HepG2 (cell line): ENCODE results near the gene GDE1. TPM values are rescaled to one million over a fixed set of nuclear protein-coding genes. Genes with fewer than 3 reads are reported as not detected.

ENCODE experiments used
- RARA ChIP-seq: IDR thresholded peaks from 2 replicates; pipeline ENCODE4 v1.6.1; 2016; ENCODE audit warnings: missing genetic modification reagents, missing compliant biosample characterization
- SALL2 ChIP-seq: sonication (generic); formaldehyde crosslinking; IDR thresholded peaks from 2 replicates; pipeline ENCODE4 v1.8.1; 2023; ENCODE audit warnings: mild to moderate bottlenecking, missing genetic modification reagents, inconsistent platforms
- ZBTB3 ChIP-seq: sonication (generic); formaldehyde crosslinking; IDR thresholded peaks from 2 replicates; pipeline ENCODE4 v1.4.0; 2020; ENCODE audit warnings: low read depth, mild to moderate bottlenecking, moderate library complexity, missing genetic modification reagents, borderline replicate concordance
- ZNF383 ChIP-seq: sonication (generic); formaldehyde crosslinking; IDR thresholded peaks from 2 replicates; pipeline ENCODE4 v1.4.0; 2020; ENCODE audit warnings: missing genetic modification reagents, mild to moderate bottlenecking, borderline replicate concordance
- ZNF510 ChIP-seq: sonication (generic); formaldehyde crosslinking; IDR thresholded peaks from 2 replicates; pipeline ENCODE4 v1.4.0; 2020; ENCODE audit warnings: low read depth, mild to moderate bottlenecking, missing genetic modification reagents
- ZNF691 ChIP-seq: sonication (generic); formaldehyde crosslinking; IDR thresholded peaks from 2 replicates; pipeline ENCODE4 v1.4.0; 2020; ENCODE audit warnings: missing genetic modification reagents, low read depth, mild to moderate bottlenecking, borderline replicate concordance
- polyA plus RNA-seq, 8 experiments: library from polyadenylated mRNA; depleted of rRNA in 3 of 8; stranded (reverse) in 7 of 8; unstranded in 1 of 8; fragments of >200 nt; fragmentation: Illumina TruSeq in 4 of 8; extraction: Trizol in 4 of 8; gene quantifications; 2 replicates each; pipeline versions ENCODE4 v1.2.1 to v1.2.3, GENCODE V29; 2011 to 2016; ENCODE audit warnings: low read depth in 4 of 8, missing spikeins in 1 of 8, mixed read lengths in 1 of 8; ENCODE audit not compliant: insufficient read depth in 1 of 8
- total RNA-seq, 5 experiments: library from RNA; depleted of rRNA; stranded (reverse); fragments of >200 nt; fragmentation: Illumina TruSeq; extraction: Trizol; gene quantifications; 2 replicates each; pipeline ENCODE4 v1.2.3, GENCODE V29; 2016; ENCODE audit warnings: low read depth in 1 of 5
- TF ChIP-seq, protein P1 (sequence below): sonication (generic); formaldehyde crosslinking; IDR thresholded peaks from 2 replicates; pipeline ENCODE4 v1.4.0; 2020; ENCODE audit warnings: mild to moderate bottlenecking, missing genetic modification reagents
- TF ChIP-seq, protein P2 (sequence below): sonication (generic); formaldehyde crosslinking; IDR thresholded peaks from 2 replicates; pipeline ENCODE4 v1.5.0; 2020; ENCODE audit warnings: mild to moderate bottlenecking, missing genetic modification reagents, borderline replicate concordance

Gene GDE1
- total and polyA plus RNA-seq, 2 of the 13 experiments (the other 11 are each of a cell fraction or from before 2014, with no cell fraction given): 35.9 to 59.0 TPM

DNA sequence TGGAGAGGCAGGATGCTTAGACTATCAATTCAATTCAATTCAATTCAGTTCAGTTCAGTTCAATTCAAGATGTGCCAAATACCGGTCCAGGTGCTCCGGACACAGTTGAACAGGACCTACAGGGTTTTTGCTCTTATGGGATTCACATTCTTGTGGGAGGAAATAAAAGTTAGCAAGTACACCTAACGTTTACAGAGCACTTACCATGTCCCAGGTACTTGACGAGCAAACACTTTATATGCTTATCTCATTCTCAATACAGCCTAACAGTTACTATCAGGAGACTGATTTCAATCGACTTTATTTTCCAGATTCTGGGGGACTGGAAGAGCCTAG lies 467 bp upstream of the GDE1 start (continued):
- TF ChIP-seq, protein P1, sequence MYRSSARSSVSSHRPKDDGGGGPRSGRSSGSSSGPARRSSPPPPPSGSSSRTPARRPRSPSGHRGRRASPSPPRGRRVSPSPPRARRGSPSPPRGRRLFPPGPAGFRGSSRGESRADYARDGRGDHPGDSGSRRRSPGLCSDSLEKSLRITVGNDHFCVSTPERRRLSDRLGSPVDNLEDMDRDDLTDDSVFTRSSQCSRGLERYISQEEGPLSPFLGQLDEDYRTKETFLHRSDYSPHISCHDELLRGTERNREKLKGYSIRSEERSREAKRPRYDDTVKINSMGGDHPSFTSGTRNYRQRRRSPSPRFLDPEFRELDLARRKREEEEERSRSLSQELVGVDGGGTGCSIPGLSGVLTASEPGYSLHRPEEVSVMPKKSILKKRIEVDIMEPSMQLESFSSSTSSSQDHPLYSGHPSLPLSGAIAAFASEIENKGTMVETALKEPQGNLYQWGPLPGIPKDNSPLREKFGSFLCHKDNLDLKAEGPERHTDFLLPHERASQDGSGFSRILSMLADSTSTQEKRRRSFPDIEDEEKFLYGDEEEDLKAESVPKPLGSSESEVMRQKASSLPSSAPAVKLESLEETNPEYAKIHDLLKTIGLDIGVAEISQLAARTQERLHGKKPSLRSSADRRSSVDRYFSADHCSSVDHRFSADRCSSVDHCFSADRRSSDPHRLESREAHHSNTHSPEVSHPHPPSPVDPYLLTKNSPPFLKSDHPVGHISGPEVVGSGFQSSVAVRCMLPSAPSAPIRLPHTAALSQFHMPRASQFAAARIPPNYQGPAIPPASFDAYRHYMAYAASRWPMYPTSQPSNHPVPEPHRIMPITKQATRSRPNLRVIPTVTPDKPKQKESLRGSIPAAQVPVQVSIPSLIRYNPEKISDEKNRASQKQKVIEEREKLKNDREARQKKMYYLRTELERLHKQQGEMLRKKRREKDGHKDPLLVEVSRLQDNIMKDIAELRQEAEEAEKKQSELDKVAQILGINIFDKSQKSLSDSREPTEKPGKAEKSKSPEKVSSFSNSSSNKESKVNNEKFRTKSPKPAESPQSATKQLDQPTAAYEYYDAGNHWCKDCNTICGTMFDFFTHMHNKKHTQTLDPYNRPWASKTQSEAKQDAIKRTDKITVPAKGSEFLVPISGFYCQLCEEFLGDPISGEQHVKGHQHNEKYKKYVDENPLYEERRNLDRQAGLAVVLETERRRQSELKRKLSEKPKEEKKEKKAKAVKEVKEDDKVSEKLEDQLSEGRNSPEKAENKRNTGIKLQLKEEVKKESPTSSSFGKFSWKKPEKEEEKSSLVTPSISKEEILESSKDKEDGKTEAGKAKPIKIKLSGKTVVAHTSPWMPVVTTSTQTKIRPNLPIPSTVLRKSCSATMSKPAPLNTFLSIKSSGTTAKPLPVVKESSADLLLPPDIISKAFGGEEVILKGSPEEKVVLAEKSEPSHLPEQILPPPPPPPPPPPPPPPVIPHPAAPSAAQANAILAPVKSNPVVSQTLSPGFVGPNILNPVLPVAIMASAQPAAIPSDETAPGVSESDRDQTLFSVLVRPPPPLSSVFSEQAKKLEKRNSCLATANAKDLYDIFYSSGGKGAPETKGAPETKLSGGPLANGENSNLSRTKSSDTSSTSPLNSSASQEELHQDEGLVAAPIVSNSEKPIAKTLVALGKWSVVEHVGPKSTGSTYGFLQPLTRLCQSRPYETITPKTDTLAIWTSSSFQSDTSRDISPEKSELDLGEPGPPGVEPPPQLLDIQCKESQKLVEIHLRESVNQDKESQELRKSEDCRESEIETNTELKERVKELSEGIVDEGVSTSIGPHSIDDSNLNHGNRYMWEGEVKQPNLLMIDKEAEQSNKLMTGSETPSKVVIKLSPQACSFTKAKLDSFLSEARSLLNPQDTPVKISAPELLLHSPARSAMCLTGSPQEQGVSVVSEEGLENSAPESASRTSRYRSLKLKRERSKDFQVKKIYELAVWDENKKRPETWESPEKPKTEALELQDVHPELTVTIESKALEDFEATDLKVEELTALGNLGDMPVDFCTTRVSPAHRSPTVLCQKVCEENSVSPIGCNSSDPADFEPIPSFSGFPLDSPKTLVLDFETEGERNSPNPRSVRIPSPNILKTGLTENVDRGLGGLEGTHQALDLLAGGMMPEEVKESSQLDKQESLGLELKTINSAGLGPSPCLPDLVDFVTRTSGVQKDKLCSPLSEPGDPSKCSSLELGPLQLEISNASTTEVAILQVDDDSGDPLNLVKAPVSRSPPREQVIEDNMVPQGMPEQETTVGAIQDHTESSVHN: 0 out of 2 replicates have a peak, but pooled peaks have one; percentile 40
- TF ChIP-seq SALL2 (CRISPR knock-in tag) (0 out of 2 replicates have a peak, but pooled peaks have one; percentile 15), ZNF383 (CRISPR knock-in tag) (peak; percentile 48; the same call in 1 of the 2 replicates), ZBTB3 (CRISPR knock-in tag) (0 out of 2 replicates have a peak, but pooled peaks have one; percentile 31), RARA (CRISPR knock-in tag) (no peak), ZNF510 (CRISPR knock-in tag) (0 out of 2 replicates have a peak, but pooled peaks have one; percentile 12), ZNF691 (CRISPR knock-in tag) (peak; percentile 96; the same call in 1 of the 2 replicates)
- TF ChIP-seq, protein P2, sequence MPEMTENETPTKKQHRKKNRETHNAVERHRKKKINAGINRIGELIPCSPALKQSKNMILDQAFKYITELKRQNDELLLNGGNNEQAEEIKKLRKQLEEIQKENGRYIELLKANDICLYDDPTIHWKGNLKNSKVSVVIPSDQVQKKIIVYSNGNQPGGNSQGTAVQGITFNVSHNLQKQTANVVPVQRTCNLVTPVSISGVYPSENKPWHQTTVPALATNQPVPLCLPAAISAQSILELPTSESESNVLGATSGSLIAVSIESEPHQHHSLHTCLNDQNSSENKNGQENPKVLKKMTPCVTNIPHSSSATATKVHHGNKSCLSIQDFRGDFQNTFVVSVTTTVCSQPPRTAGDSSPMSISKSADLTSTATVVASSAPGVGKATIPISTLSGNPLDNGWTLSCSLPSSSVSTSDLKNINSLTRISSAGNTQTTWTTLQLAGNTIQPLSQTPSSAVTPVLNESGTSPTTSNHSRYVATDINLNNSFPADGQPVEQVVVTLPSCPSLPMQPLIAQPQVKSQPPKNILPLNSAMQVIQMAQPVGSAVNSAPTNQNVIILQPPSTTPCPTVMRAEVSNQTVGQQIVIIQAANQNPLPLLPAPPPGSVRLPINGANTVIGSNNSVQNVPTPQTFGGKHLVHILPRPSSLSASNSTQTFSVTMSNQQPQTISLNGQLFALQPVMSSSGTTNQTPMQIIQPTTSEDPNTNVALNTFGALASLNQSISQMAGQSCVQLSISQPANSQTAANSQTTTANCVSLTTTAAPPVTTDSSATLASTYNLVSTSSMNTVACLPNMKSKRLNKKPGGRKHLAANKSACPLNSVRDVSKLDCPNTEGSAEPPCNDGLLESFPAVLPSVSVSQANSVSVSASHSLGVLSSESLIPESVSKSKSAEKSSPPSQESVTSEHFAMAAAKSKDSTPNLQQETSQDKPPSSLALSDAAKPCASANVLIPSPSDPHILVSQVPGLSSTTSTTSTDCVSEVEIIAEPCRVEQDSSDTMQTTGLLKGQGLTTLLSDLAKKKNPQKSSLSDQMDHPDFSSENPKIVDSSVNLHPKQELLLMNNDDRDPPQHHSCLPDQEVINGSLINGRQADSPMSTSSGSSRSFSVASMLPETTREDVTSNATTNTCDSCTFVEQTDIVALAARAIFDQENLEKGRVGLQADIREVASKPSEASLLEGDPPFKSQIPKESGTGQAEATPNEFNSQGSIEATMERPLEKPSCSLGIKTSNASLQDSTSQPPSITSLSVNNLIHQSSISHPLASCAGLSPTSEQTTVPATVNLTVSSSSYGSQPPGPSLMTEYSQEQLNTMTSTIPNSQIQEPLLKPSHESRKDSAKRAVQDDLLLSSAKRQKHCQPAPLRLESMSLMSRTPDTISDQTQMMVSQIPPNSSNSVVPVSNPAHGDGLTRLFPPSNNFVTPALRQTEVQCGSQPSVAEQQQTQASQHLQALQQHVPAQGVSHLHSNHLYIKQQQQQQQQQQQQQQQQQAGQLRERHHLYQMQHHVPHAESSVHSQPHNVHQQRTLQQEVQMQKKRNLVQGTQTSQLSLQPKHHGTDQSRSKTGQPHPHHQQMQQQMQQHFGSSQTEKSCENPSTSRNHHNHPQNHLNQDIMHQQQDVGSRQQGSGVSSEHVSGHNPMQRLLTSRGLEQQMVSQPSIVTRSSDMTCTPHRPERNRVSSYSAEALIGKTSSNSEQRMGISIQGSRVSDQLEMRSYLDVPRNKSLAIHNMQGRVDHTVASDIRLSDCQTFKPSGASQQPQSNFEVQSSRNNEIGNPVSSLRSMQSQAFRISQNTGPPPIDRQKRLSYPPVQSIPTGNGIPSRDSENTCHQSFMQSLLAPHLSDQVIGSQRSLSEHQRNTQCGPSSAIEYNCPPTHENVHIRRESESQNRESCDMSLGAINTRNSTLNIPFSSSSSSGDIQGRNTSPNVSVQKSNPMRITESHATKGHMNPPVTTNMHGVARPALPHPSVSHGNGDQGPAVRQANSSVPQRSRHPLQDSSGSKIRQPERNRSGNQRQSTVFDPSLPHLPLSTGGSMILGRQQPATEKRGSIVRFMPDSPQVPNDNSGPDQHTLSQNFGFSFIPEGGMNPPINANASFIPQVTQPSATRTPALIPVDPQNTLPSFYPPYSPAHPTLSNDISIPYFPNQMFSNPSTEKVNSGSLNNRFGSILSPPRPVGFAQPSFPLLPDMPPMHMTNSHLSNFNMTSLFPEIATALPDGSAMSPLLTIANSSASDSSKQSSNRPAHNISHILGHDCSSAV (CRISPR knock-in tag): 0 out of 2 replicates have a peak, but pooled peaks have one; percentile 56
